Amniotic epithelial cell (primary cell): ENCODE results near the gene LIMS2.

Experiments
- DNase-seq: peaks from one replicate; pipeline ENCODE4 v3.0.0-alpha.2; 2010; ENCODE audit warnings: low read depth

Gene LIMS2

GRCh38 chr2:127675331-127676261, at the start of gene LIMS2:
Gene LIMS2, minus strand, starts transcription at chr2:127675530. Its CDS starts 506 bp downstream, at chr2:127675024.
- DNase-seq, result no peak

- DNase-seq, result no peak
Measured at GRCh38 chr2:127722807-127723206, 47.5 kb upstream of the LIMS2 start.

- peak; percentile 41 for DNase-seq
Measured at GRCh38 chr2:127721978-127722355, 46.6 kb upstream of the LIMS2 start.

GRCh38 chr2:127721311-127721977, 46.1 kb upstream of the LIMS2 start:
- peak; percentile 70 for DNase-seq

GRCh38 chr2:127719301-127720218, 44.2 kb upstream of the LIMS2 start:
- no peak for DNase-seq

- no peak for DNase-seq
Measured at GRCh38 chr2:127718271-127718670, 42.9 kb upstream of the LIMS2 start.

- no peak for DNase-seq
Measured at GRCh38 chr2:127715778-127716449, 40.6 kb upstream of the LIMS2 start.

GRCh38 chr2:127713562-127713961, 38.2 kb upstream of the LIMS2 start:
- no peak for DNase-seq

- DNase-seq, result no peak
Measured at GRCh38 chr2:127712999-127713398, 37.7 kb upstream of the LIMS2 start.

GRCh38 chr2:127709336-127709735, 34.0 kb upstream of the LIMS2 start:
- DNase-seq, result no peak

- no peak for DNase-seq
Measured at GRCh38 chr2:127707890-127708648, 32.7 kb upstream of the LIMS2 start.

GRCh38 chr2:127706215-127706990, 31.1 kb upstream of the LIMS2 start:
- DNase-seq, result no peak

- DNase-seq, result peak; percentile 38
Measured at GRCh38 chr2:127705391-127706065, 30.2 kb upstream of the LIMS2 start.

- no peak for DNase-seq
Measured at GRCh38 chr2:127704641-127705390, 29.5 kb upstream of the LIMS2 start.

- no peak for DNase-seq
Measured at GRCh38 chr2:127703282-127703681, 28.0 kb upstream of the LIMS2 start.

GRCh38 chr2:127702395-127703009, 27.2 kb upstream of the LIMS2 start:
- no peak for DNase-seq

- DNase-seq, result peak; percentile 70
Measured at GRCh38 chr2:127701651-127702394, 26.5 kb upstream of the LIMS2 start.
